Cardiac fibroblast (primary cell): ENCODE data around the gene CLPTM1L.
"Not testable (repeated sequence)": the region's sequence is repeated elsewhere in the genome, so short reads cannot be mapped to it uniquely, and the experiment has no call there.

Source experiments
- DNase-seq, 2 donors: peaks; one replicate each; pipeline versions ENCODE4 v3.0.0 to v3.0.0-alpha.2; 2010; ENCODE audit warnings: low read depth in 2 of 2
- H3K4me3 ChIP-seq, 2 donors: replicated peaks in 1 of 2; 1 replicate in 1 of 2; 2 replicates in 1 of 2; pipeline ENCODE4 v1.5.1; 2011; ENCODE audit warnings: low read depth in 2 of 2, low read length in 2 of 2, mild to moderate bottlenecking in 2 of 2, moderate library complexity in 1 of 2
- CTCF ChIP-seq: IDR thresholded peaks from one replicate; pipeline ENCODE4 v1.5.1; 2011; ENCODE audit warnings: low read depth, mild to moderate bottlenecking, low read length, inconsistent platforms

CLPTM1L gene

GRCh38 chr5:1285883-1286291 is 59.0 kb downstream of the CLPTM1L start:
- DNase-seq: no peak
- H3K4me3 ChIP-seq: no peak overlapping the region
- no peak for TF ChIP-seq CTCF

- no peak for TF ChIP-seq CTCF
These were observed 59.8 kb downstream of the CLPTM1L start for GRCh38 chr5:1285141-1285540.

GRCh38 chr5:1284336-1284970 is 60.4 kb downstream of the CLPTM1L start:
- DNase-seq, H3K4me3 ChIP-seq: not testable (repeated sequence)

More at GRCh38 chr5:1285141-1285540, 59.8 kb downstream of the CLPTM1L start:
- no peak for DNase-seq
- no peak overlapping the region for H3K4me3 ChIP-seq

- H3K4me3 ChIP-seq, DNase-seq: not testable (repeated sequence)
These were observed 61.2 kb downstream of the CLPTM1L start for GRCh38 chr5:1283729-1284041.

GRCh38 chr5:1282993-1283728 is 61.7 kb downstream of the CLPTM1L start:
- DNase-seq, H3K4me3 ChIP-seq: not testable (repeated sequence)

- no peak for DNase-seq
These were observed 62.5 kb downstream of the CLPTM1L start for GRCh38 chr5:1282131-1282992.

GRCh38 chr5:1281038-1281882 is 63.6 kb downstream of the CLPTM1L start:
- TF ChIP-seq CTCF: no peak
- no peak overlapping the region for H3K4me3 ChIP-seq
- DNase-seq: no peak

More at GRCh38 chr5:1282131-1282992, 62.5 kb downstream of the CLPTM1L start:
- H3K4me3 ChIP-seq: no peak overlapping the region
- TF ChIP-seq CTCF: no peak
